Tibial nerve (tissue), 3 donors: Measurements from ENCODE around the gene NPC1L1.

ENCODE experiments used
- POLR2A ChIP-seq, 2 donors: fragments of 450-650 bp; IDR thresholded peaks; one replicate each; pipeline ENCODE4 v1.6.1; 2017; ENCODE audit warnings: antibody characterized with exemption in 2 of 2, mild to moderate bottlenecking in 2 of 2, moderate library complexity in 2 of 2
- TF ChIP-seq, protein P1 (sequence below), 5 experiments: fragments of 200-600 bp in 3 of 5; fragments of 450-650 bp in 2 of 5; sonication (generic) in 3 of 5; IDR thresholded peaks; one replicate each; pipeline ENCODE4 v1.5.1; 2016 to 2019; ENCODE audit warnings: antibody characterized with exemption in 5 of 5, mild to moderate bottlenecking in 3 of 5, moderate library complexity in 2 of 5

DNA sequence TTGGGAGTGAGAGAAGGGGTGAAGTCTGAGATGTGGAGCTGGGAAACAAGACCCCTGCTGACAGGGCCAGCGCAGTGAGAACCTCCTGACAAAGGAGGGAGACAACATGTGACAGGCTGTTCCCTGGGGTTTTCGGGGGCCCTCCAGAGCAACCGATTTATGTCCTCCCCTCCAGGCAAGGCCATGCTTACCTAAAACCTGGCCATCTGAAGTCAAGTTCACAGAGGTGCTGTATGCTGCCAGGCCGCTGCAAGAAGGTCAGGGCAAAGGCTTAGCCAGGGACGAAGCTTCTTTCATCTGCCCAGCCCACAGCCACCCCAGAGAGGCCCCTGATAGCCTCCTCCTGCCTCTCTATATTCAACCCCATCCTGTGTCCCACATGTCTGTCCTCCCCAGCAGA lies 20.6 kb downstream of the NPC1L1 start:
- TF ChIP-seq, protein P1, sequence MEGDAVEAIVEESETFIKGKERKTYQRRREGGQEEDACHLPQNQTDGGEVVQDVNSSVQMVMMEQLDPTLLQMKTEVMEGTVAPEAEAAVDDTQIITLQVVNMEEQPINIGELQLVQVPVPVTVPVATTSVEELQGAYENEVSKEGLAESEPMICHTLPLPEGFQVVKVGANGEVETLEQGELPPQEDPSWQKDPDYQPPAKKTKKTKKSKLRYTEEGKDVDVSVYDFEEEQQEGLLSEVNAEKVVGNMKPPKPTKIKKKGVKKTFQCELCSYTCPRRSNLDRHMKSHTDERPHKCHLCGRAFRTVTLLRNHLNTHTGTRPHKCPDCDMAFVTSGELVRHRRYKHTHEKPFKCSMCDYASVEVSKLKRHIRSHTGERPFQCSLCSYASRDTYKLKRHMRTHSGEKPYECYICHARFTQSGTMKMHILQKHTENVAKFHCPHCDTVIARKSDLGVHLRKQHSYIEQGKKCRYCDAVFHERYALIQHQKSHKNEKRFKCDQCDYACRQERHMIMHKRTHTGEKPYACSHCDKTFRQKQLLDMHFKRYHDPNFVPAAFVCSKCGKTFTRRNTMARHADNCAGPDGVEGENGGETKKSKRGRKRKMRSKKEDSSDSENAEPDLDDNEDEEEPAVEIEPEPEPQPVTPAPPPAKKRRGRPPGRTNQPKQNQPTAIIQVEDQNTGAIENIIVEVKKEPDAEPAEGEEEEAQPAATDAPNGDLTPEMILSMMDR (IDR thresholded peaks at IDR 0.05): no peak
- TF ChIP-seq POLR2A (IDR thresholded peaks at IDR 0.05): no peak
